ENCODE measurements around the gene FNDC3A.
"Not testable (repeated sequence)": the region's sequence is repeated elsewhere in the genome, so short reads cannot be mapped to it uniquely, and the experiment has no call there.

The FNDC3A gene

DNA sequence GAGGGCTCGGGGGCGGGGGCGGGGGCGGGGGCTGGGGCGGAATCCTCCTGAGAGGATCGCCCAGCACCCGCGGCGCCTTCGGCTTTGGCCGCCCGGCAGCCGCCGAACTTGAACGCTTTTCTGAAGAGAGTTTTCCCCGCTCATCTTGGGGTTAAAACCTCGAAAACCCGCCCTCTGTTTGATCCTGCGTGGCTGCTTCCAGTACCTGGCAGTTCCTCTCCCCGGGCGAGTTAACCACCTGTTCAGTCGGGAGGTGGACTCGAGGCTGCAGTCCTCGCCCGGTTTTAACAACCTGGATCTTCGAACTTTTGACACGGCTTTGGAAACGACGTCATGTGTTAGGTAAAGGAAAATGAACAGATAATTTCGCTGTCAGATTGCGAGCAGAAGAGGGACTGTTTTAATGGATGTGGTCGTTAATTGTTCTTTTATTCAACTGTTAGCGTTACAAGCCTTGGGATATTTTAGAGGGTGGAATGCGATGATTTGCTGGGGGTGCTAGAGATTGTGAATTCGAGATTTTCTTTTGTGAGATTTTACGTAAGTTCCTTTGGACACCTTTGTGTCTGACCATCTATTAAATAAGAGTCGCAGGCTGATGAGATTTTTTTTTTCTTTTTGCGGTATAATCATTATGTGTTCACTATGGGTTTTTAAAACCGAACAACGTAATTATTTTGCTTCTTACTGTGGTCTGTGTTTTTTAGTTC is 1.0 kb downstream of the FNDC3A start:
- DNase-seq (ENCODE audit: low read depth) = no peak

- no peak for DNase-seq (ENCODE audit: low read depth)
Measured at GRCh38 chr13:48977286-48977625, 1.5 kb downstream of the FNDC3A start.

- no peak for DNase-seq (ENCODE audit: low read depth)
Measured at GRCh38 chr13:48977973-48978372, 2.3 kb downstream of the FNDC3A start.

DNA sequence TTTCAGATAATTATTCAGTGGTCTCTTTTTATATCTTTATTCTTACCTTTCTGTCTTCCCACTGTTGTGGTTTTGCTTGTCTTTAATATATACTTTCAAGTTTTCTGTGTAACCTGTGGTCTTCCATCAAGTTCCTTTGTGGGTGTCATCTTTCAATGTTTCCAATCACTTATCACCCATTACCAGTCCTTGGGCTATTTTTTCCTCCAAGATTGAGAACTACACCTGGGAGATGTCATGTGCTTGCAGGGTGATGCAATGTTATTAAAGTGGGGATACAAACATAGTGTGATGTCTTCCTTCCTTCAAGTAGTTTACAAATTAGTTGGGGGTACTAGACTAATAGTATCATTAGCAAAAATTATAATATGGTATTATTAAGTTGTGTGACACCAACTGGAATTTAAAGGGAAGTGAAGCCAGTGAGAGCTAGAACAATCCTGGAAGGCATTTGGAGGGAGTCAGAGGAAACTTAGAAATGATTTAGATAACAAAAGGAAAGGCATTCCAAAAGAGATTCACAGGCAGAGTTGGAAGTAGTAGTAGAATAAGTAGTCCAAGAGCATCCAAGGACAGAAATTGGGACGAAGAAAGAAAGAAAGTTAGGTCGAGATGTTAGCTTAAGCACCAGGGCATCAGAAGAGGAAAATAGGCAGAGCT is 3.4 kb downstream of the FNDC3A start:
- DNase-seq (ENCODE audit: low read depth) = no peak

DNA sequence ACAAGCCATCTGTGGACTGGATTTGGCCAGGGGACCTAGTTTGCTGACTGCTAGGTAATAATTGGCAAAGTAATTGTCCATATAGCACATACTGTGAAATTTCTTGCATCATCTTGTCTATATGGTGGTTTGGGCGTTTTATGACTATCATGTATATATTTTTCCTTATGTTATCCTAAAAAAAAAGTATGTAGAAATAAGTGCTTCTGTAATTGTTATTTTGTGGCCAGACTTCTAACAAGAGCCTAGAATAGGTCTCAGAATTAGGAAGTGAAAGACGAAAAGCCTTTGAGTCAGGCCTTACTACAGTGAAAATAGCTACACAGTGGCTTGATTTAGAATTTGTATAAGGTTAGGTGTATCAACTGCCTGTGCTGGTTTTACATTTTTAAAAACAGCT is 4.2 kb downstream of the FNDC3A start:
- DNase-seq (ENCODE audit: low read depth) = no peak

DNA sequence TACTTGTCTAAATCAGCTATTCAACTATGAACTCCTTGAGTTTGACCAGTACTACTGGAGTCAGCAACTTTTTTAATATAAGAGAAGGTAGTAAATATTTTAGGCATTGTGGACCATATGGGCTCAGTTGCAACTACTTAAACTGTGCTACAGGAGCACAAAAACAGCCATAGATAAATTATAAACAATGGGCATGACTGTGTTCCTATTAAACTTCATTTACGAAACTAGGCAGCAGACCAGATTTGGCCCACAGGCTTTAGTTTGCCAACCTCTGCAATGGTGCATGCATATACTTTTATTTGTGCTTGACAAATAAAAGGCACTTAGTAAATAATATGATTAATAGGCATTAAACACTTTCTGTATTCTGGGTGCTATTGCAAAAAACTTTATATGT is 7.6 kb downstream of the FNDC3A start:
- no peak for DNase-seq (ENCODE audit: low read depth)

DNA sequence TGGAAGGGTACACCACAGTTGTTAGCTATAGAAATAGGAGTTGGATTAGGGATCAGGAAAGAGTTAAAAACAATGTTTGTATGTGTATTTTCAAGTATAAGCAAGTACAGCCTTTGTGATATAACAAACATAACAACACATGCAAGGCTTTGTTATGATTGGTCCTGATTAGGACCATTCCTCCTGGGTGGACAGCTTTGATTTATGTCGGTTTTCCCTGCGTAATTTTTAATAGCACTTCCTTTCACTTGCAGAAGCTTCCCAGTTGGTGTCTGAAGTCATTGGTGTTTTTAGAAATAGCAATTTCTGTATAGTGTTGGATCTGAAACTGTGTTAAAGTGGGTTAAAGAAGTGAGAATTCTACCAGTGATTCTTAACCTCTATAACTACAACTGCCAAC is 10.0 kb downstream of the FNDC3A start:
- no peak for DNase-seq (ENCODE audit: low read depth)

GRCh38 chr13:48990900-48991299 is 15.2 kb downstream of the FNDC3A start:
- DNase-seq (ENCODE audit: low read depth) = no peak

GRCh38 chr13:48993150-48993549 is 17.4 kb downstream of the FNDC3A start:
- DNase-seq (ENCODE audit: low read depth) = no peak

- no peak for DNase-seq (ENCODE audit: low read depth)
Measured at GRCh38 chr13:48994706-48995105, 19.0 kb downstream of the FNDC3A start.

DNA sequence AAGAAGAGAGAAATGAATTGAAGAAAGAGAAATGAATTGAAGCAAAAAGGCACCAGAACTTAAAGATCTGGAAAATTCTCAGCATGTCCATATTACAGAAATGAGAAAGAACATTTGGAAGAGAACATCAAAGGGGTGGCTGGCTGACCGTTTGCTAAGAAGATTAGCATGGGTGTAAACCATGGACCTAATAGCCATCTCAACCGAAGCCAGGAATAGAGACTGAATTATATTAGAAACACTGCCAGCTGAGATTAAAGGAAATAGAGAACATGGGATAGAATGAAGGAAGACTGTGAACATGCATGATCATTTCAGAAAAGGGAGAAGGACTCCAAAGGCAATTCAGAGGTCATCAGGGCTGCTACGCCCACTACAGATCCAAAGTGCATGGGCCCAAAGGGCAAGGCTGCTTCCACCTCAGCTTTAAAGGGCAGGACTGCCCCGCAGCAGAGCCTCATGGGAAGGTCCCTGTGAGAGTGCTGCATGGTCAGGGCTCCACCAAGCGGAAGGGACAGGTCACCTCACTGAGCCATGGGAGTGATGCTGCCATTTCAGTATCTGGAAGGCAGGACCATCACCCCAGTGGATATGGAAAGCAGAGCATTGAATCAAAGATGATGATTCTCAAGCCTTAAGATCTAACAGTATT is 23.1 kb downstream of the FNDC3A start:
- no peak for DNase-seq (ENCODE audit: low read depth)

DNA sequence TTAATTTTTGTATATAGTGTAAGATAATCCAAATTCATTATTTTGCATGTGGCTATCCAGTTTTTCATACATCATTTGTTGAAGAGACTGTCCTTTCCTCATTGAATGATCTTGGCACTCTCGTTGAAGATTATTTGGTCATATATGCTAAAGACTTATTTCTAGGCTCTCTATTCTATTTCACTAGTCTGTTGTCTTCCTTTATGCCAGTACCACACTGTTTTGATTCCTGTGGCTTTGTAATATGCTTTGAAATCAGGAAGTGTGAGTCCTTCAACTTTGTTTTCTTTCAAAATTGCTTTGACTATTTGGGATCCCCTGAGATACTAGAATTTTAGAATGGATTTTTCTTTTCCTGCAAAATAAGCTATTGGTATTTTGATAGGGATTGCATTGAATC is 24.5 kb downstream of the FNDC3A start:
- no peak for DNase-seq (ENCODE audit: low read depth)

DNA sequence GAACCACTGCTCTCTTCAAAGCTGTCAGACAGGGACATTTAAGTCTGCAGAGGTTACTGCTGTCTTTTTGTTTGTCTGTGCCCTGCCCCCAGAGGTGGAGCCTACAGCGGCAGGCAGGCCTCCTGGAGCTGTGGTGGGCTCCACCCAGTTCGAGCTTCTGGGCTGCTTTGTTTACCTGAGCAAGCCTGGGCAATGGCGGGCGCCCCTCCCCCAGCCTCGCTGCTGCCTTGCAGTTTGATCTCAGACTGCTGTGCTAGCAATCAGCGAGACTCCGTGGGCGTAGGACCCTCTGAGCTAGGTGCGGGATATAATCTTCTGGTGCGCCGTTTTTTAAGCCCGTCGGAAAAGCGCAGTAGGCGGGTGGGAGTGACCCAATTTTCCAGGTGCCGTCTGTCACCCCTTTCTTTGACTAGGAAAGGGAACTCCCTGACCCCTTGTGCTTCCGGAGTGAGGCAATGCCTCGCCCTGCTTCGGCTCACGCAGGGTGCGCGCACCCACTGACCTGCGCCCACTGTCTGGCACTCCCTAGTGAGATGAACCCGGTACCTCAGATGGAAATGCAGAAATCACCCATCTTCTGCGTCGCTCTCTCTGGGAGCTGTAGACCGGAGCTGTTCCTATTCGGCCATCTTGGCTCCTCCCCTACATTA is 43.4 kb downstream of the FNDC3A start:
- not testable (repeated sequence) for DNase-seq (ENCODE audit: low read depth)

GRCh38 chr13:49020328-49020727 is 44.6 kb downstream of the FNDC3A start:
- DNase-seq (ENCODE audit: low read depth) = no peak

DNA sequence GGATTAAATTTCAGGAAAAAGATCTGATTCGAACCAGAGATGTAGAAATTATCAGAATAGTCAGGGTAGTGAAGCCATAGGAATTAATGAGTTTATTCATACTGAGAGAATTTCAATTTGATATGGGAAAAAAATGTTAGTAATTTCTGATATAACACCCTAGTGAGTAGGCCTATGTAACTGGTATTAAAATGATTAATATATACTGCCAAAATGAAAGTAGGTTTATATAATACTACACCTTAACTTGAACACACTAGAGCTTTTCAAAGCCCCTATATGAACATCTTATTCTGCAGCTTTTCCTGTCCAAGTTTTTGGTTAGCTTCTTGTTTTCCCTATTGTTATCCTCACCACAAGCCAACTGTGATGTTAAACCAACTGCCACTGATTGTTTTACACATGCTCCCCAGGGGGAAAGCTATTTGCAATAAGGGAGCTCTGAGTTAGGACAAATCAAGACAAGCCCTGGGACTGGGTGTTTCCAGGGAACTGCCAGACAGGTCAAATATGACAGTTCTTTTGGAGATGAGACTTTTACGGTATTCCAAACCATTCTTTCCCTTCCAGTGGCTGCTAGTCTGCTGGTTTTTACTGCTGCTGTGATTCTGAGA is 45.3 kb downstream of the FNDC3A start:
- DNase-seq (ENCODE audit: low read depth) = no peak

DNA sequence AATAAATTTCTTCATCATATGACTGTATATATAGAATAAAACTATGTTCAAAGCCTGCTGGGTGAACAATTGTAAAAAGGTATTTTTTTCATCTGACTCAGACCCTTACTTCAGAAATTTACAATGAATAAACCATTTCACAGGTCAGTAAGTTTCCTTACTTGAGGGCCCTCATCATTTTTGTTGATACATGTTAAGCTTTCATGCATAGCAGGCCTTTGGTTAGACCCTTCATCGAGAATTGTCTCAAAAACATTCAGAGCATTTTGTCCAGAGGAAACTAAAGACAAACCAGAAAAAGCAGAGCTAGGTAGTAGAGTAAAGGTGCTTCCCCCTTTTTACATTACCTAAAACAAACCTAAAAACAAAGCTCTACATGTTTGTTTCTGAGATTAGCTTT is 46.2 kb downstream of the FNDC3A start:
- no peak for DNase-seq (ENCODE audit: low read depth)

- no peak for DNase-seq (ENCODE audit: low read depth)
Measured at GRCh38 chr13:49022472-49023144, 46.9 kb downstream of the FNDC3A start.

DNA sequence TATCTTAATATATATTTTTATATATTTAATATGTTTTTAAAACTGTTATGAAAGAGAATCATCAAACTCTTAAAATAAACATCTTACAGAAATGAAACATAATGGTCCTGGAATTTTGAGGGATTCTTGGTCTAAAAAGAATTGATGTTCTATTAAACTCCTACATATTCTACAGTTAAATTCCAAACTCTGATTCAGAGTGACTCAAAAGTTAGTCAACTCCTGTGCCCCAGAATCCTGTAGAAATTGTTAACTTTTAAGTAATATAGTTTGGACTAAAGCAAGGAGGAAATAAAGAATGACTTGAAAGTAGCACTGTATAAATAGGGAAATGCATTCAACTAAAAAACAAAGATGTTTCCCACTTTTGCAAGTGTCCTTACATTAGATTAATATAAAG is 47.7 kb downstream of the FNDC3A start:
- no peak for DNase-seq (ENCODE audit: low read depth)

DNA sequence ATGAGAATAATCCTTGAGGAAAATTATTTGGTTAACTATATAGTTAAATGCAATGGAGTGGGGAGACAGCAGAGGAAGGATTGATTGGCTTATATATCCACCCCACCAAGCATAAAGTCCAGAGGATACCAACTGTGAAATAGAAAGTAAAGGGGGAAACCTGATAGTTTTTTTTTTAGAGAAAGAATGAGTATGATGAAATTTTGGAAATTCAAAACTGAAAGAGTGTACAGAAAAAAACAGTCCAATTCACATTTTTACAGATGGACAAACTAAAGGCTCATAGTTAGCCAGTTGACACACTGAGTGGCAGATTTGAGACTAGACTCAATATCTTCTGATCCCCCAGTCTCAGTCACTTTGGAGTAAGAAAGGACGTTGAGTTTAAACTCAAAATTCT is 51.1 kb downstream of the FNDC3A start:
- no peak for DNase-seq (ENCODE audit: low read depth)

DNA sequence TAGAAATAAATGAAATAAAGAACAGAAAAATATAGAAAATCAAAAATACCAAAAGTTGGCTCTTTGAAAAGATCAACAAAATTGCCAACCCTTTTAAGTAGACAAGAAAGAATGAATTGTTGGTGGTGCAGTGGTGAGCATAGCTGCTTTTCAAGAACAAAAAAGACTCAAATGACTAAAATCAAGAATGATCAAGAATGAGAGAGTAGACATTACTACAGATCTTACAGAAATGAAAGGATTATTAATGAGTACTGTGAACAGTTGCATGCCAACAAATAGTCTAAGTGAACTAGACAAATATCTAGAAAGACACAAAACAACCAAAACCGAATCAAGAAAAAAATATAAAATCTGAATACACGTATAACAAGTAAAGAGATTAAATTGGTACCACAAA is 53.9 kb downstream of the FNDC3A start:
- no peak for DNase-seq (ENCODE audit: low read depth)

DNA sequence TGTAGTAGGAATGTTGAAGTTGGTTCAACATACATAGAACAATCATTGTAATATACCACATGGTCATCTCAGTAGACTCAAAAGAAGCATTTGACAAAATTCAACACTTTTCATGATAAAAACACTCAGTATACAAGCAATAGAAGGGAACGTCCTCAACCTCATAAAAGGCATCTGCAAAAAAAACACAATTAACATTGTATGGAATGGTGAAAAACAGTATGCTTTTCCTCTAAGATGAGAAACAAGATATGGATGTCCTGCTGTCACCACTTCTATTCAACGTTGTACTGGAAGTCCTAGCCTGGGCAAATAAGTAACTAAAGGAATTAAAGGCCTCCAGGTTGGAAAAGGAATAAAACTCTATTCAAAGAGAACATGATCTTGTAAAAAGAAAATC is 54.5 kb downstream of the FNDC3A start:
- no peak for DNase-seq (ENCODE audit: low read depth)

- DNase-seq (ENCODE audit: low read depth) = no peak
Measured at GRCh38 chr13:49040872-49041271, 65.2 kb downstream of the FNDC3A start.

Data from activated gamma-delta T cell treated with anti-CD3 and anti-CD28 coated beads, Interleukin-2, amount 50 U/mL, for 16 hours (primary cell).